Prostate gland (tissue), 2 donors: ENCODE results near the gene BRD1.

ENCODE experiments used
- POLR2A ChIP-seq: fragments of 450-650 bp; IDR thresholded peaks from one replicate; pipeline ENCODE4 v1.6.1; 2016; ENCODE audit warnings: antibody characterized with exemption, mild to moderate bottlenecking
- POLR2AphosphoS5 ChIP-seq: sonication (generic); formaldehyde crosslinking; IDR thresholded peaks from one replicate; pipeline ENCODE4 v1.6.1; 2017; ENCODE audit warnings: antibody characterized with exemption
- TF ChIP-seq, protein P1 (sequence below), 4 experiments: fragments of 200-600 bp in 2 of 4; fragments of 450-650 bp in 2 of 4; sonication (generic) in 2 of 4; IDR thresholded peaks; 1 replicate in 3 of 4; 2 replicates in 1 of 4; pipeline ENCODE4 v1.5.1; 2016 to 2019; ENCODE audit warnings: antibody characterized with exemption in 4 of 4, mild to moderate bottlenecking in 2 of 4, moderate library complexity in 2 of 4

DNA sequence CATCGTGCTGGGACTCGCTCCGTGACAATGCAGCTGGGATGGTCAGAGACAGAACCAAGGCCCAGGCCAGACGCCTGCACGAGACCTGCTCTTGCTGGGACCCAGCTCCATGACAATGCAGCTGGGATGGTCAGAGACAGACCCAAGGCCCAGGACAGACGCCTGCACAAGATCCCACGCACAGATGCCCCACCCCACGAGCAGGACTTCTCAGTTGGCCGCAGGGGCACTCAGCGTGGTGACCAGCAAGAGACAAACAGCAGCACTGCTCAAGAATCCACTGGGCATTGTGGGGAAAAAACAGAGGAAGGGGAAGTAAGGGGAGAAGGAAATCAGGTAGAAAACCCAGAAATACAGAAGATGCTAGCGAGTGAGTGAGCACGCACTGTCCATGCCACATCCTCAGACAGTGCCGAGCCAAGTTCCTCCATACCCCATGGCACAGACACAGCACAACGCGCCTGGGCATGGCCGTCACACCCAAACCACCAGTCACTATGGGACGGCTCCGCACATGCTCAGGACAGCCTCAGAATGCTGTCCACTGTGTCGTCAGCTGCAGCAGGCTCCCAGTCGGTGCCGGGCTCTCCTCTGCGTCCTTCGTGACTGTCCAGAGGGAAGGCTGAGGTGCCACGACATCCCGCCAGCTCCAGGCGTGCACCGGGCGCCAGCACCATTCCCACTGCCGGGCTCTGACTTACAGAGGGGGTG is 44.5 kb downstream of the BRD1 start:
- TF ChIP-seq POLR2A: no peak
- TF ChIP-seq, protein P1, sequence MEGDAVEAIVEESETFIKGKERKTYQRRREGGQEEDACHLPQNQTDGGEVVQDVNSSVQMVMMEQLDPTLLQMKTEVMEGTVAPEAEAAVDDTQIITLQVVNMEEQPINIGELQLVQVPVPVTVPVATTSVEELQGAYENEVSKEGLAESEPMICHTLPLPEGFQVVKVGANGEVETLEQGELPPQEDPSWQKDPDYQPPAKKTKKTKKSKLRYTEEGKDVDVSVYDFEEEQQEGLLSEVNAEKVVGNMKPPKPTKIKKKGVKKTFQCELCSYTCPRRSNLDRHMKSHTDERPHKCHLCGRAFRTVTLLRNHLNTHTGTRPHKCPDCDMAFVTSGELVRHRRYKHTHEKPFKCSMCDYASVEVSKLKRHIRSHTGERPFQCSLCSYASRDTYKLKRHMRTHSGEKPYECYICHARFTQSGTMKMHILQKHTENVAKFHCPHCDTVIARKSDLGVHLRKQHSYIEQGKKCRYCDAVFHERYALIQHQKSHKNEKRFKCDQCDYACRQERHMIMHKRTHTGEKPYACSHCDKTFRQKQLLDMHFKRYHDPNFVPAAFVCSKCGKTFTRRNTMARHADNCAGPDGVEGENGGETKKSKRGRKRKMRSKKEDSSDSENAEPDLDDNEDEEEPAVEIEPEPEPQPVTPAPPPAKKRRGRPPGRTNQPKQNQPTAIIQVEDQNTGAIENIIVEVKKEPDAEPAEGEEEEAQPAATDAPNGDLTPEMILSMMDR (IDR thresholded peaks at IDR 0.05): no peak
- TF ChIP-seq POLR2AphosphoS5: no peak
